Hematopoietic multipotent progenitor cell treated with erythropoietin and hydrocortisone succinate and interleukin-3 and kit ligand, for 8 days (in vitro differentiated cells): ENCODE data around the gene DELE1.

ENCODE experiments used
- DNase-seq: peaks from one replicate; pipeline ENCODE4 v3.0.0-alpha.2; 2015

Gene DELE1

GRCh38 chr5:141929398-141930058, 5.9 kb downstream of the DELE1 start:
- DNase-seq: no peak

GRCh38 chr5:141931694-141932093, 8.0 kb downstream of the DELE1 start:
- DNase-seq: no peak

- no peak for DNase-seq
Observed at GRCh38 chr5:141933151-141933550, 9.5 kb downstream of the DELE1 start.

GRCh38 chr5:141934099-141934844, 10.6 kb downstream of the DELE1 start:
- peak; percentile 72 for DNase-seq

GRCh38 chr5:141935538-141935937, 11.9 kb downstream of the DELE1 start:
- DNase-seq: no peak

- DNase-seq: no peak
Observed at GRCh38 chr5:141940695-141941271, 17.1 kb downstream of the DELE1 start.

- DNase-seq: no peak
Observed at GRCh38 chr5:141941307-141941706, 17.6 kb downstream of the DELE1 start.

- DNase-seq: no peak
Observed at GRCh38 chr5:141941779-141942178, 18.1 kb downstream of the DELE1 start.

- no peak for DNase-seq
Observed at GRCh38 chr5:141942185-141942857, 18.6 kb downstream of the DELE1 start.

GRCh38 chr5:141944076-141944475, 20.4 kb downstream of the DELE1 start:
- no peak for DNase-seq

- no peak for DNase-seq
Observed at GRCh38 chr5:141945511-141946051, 21.9 kb downstream of the DELE1 start.

- DNase-seq: no peak
Observed at GRCh38 chr5:141947316-141947715, 23.6 kb downstream of the DELE1 start.

- no peak for DNase-seq
Observed at GRCh38 chr5:141948812-141949211, 25.1 kb downstream of the DELE1 start.

- DNase-seq: no peak
Observed at GRCh38 chr5:141949511-141949910, 25.8 kb downstream of the DELE1 start.

GRCh38 chr5:141950207-141951005, 26.7 kb downstream of the DELE1 start:
- no peak for DNase-seq

GRCh38 chr5:141951332-141951781, 27.7 kb downstream of the DELE1 start:
- DNase-seq: no peak

GRCh38 chr5:141952020-141952419, 28.3 kb downstream of the DELE1 start:
- DNase-seq: no peak

GRCh38 chr5:141954194-141954593, 30.5 kb downstream of the DELE1 start:
- DNase-seq: no peak

GRCh38 chr5:141957367-141957996, 33.8 kb downstream of the DELE1 start:
- no peak for DNase-seq

- DNase-seq: no peak
Observed at GRCh38 chr5:141958113-141958512, 34.4 kb downstream of the DELE1 start, which contains the start of gene PCDH12. Gene PCDH12 (minus strand): TSS chr5:141958202. CDS start chr5:141957851, 351 bp downstream.

GRCh38 chr5:141958546-141959172, 35.0 kb downstream of the DELE1 start:
- DNase-seq: no peak
